Measurements from ENCODE around the gene DNAI2.

DNA sequence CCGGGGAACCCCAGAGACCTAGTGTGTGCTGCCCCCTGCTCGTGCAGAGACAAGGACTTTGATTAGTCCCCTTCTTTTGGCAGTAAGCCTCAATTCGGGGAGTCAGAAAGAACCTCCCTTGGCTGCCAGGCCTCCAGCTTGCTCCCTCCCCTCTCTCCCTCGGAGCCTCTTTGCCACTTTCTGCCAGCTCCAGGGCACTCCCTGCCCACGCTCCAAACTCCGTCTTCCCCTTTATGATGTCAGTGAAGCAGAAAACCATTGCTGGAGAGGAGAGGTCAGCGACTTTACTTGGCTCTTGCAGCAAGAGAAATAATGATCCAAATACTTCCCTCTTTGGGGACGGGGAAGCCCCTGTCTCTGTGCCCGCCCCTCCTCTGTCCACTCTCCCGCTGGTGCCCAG is 32.6 kb upstream of the DNAI2 start:
- TF ChIP-seq, protein P1, sequence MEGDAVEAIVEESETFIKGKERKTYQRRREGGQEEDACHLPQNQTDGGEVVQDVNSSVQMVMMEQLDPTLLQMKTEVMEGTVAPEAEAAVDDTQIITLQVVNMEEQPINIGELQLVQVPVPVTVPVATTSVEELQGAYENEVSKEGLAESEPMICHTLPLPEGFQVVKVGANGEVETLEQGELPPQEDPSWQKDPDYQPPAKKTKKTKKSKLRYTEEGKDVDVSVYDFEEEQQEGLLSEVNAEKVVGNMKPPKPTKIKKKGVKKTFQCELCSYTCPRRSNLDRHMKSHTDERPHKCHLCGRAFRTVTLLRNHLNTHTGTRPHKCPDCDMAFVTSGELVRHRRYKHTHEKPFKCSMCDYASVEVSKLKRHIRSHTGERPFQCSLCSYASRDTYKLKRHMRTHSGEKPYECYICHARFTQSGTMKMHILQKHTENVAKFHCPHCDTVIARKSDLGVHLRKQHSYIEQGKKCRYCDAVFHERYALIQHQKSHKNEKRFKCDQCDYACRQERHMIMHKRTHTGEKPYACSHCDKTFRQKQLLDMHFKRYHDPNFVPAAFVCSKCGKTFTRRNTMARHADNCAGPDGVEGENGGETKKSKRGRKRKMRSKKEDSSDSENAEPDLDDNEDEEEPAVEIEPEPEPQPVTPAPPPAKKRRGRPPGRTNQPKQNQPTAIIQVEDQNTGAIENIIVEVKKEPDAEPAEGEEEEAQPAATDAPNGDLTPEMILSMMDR (IDR thresholded peaks at IDR 0.05) = no peak
- TF ChIP-seq POLR2A (IDR thresholded peaks at IDR 0.05) = no peak
